Endodermal cell (in vitro differentiated cells): ENCODE results near the gene PPIB. TPM values are rescaled to one million over a fixed set of nuclear protein-coding genes. Genes with fewer than 3 reads are reported as not detected.

Experiments used
- DNase-seq: peaks from one replicate; pipeline ENCODE4 v3.0.0-alpha.2; 2017
- H3K27ac ChIP-seq: 2 replicates; pipeline ENCODE4 v1.5.1; 2013; ENCODE audit warnings: mild to moderate bottlenecking, low read depth, low read length, moderate library complexity
- H3K27me3 ChIP-seq: 2 replicates; pipeline ENCODE4 v1.6.1; 2013; ENCODE audit warnings: mild to moderate bottlenecking, low read length, moderate library complexity; ENCODE audit not compliant: insufficient read depth, control insufficient read depth, poor library complexity, severe bottlenecking
- H3K36me3 ChIP-seq: 2 replicates; pipeline ENCODE4 v1.7.0; 2013; ENCODE audit warnings: mild to moderate bottlenecking, low read length, moderate library complexity; ENCODE audit not compliant: control insufficient read depth, insufficient read depth
- H3K4me1 ChIP-seq: one replicate; pipeline ENCODE4 v1.7.0; 2013; ENCODE audit warnings: low read length; ENCODE audit not compliant: control insufficient read depth, insufficient read depth
- H3K4me3 ChIP-seq: 2 replicates; pipeline ENCODE4 v1.5.1; 2013; ENCODE audit warnings: mild to moderate bottlenecking, low read length, moderate library complexity
- H3K9ac ChIP-seq: 2 replicates; pipeline ENCODE4 v1.6.1; 2013; ENCODE audit warnings: mild to moderate bottlenecking, low read length, moderate library complexity; ENCODE audit not compliant: poor library complexity, severe bottlenecking; ENCODE audit errors: extremely low read depth
- H3K9me3 ChIP-seq: 2 replicates; pipeline ENCODE4 v1.6.1; 2013; ENCODE audit warnings: mild to moderate bottlenecking, low read length, moderate library complexity; ENCODE audit not compliant: control insufficient read depth
- H3K27ac Mint-ChIP-seq: 2 replicates; pipeline ENCODE4 v1.8.0; 2020; ENCODE audit warnings: mixed read lengths
- H3K27me3 Mint-ChIP-seq: 2 replicates; pipeline ENCODE4 v1.8.0; 2021; ENCODE audit warnings: mild to moderate bottlenecking, mixed read lengths; ENCODE audit not compliant: insufficient read depth
- H3K36me3 Mint-ChIP-seq: 2 replicates; pipeline ENCODE4 v1.8.0; 2020; ENCODE audit warnings: low read depth, mixed read lengths
- H3K4me1 Mint-ChIP-seq: 2 replicates; pipeline ENCODE4 v1.8.0; 2020; ENCODE audit warnings: mixed read lengths
- H3K4me3 Mint-ChIP-seq: 2 replicates; pipeline ENCODE4 v1.8.0; 2020; ENCODE audit warnings: mild to moderate bottlenecking, moderate library complexity, mixed read lengths
- H3K9me3 Mint-ChIP-seq: 2 replicates; pipeline ENCODE4 v1.8.0; 2020; ENCODE audit warnings: mild to moderate bottlenecking, mixed read lengths
- CTCF ChIP-seq: fragments of 200-600 bp; sonication (generic); conservative IDR thresholded peaks from 2 replicates; pipeline ENCODE4 v1.5.0; 2021; ENCODE audit warnings: antibody characterized with exemption, mild to moderate bottlenecking
- WGBS, 2 experiments: methylation state at CpG; one replicate each; pipeline versions ENCODE4 v1.1.5 to v1.1.7; 2013; ENCODE audit warnings: missing lambda C conversion rate in 2 of 2, mixed read lengths in 1 of 2; ENCODE audit not compliant: insufficient coverage in 1 of 2, insufficient read length in 1 of 2; 5-methylcytosine and 5-hydroxymethylcytosine counted together
- total RNA-seq, 2 donors: library from RNA; stranded (reverse); fragmentation: NEBNext Ultra II Directional in 1 of 2; extraction: Animal tissue kit (Norgen Biotek cat#: 25700) in 1 of 2; gene quantifications; 2 replicates in 1 of 2; 3 replicates in 1 of 2; pipeline ENCODE4 v1.2.1, GENCODE V29; 2021

Gene PPIB
- total RNA-seq, 2 donors from 2014 or later = 551 to 652 TPM

- H3K36me3 Mint-ChIP-seq = peaks cover 46% of the 10 kb centered on the region
- peaks cover 35% of the 10 kb centered on the region for H3K36me3 ChIP-seq
- WGBS, 2 experiments = 85 to 97% methylated on average over 5 to 8 of the region's 9 CpGs
- no peaks in the 10 kb centered on the region for H3K9me3 ChIP-seq
- H3K9ac ChIP-seq = no peak overlapping the region
- H3K4me3 ChIP-seq = no peak overlapping the region
- no peaks in the 10 kb centered on the region for H3K4me1 ChIP-seq
- H3K27ac Mint-ChIP-seq = no peak overlapping the region
- no peaks in the 10 kb centered on the region for H3K27me3 Mint-ChIP-seq
- peaks cover 2% of the 10 kb centered on the region for H3K4me1 Mint-ChIP-seq
- no peaks in the 10 kb centered on the region for H3K27me3 ChIP-seq
- no peak overlapping the region for H3K4me3 Mint-ChIP-seq
- DNase-seq = no peak
- H3K9me3 Mint-ChIP-seq = no peaks in the 10 kb centered on the region
- H3K27ac ChIP-seq = no peak overlapping the region
- no peak for TF ChIP-seq CTCF
Measured at GRCh38 chr15:64185146-64185911, 22.5 kb upstream of the PPIB start.

- Histone ChIP-seq H3K9me3 (no peaks in the 10 kb centered on the region), H3K9ac (no peak overlapping the region), H3K4me3 (no peak overlapping the region), H3K27ac (no peak overlapping the region), H3K4me1 (no peaks in the 10 kb centered on the region), H3K36me3 (peaks cover 41% of the 10 kb centered on the region), H3K27me3 (no peaks in the 10 kb centered on the region)
- Mint-ChIP-seq H3K9me3 (no peaks in the 10 kb centered on the region), H3K4me1 (peaks cover 2% of the 10 kb centered on the region), H3K27me3 (no peaks in the 10 kb centered on the region), H3K36me3 (peaks cover 46% of the 10 kb centered on the region), H3K4me3 (no peak overlapping the region), H3K27ac (no peak overlapping the region)
- 94 to 98% methylated on average over 4 of the region's 4 CpGs for WGBS, 2 experiments
- TF ChIP-seq CTCF = no peak
- DNase-seq = no peak
Measured at GRCh38 chr15:64182859-64183370, 20.1 kb upstream of the PPIB start.

- no peaks in the 10 kb centered on the region for H3K27me3 ChIP-seq
- H3K27ac ChIP-seq = peak overlapping the region; percentile 27
- Mint-ChIP-seq H3K9me3 (no peaks in the 10 kb centered on the region), H3K4me1 (peaks cover 2% of the 10 kb centered on the region), H3K27me3 (no peaks in the 10 kb centered on the region), H3K27ac (no peak overlapping the region), H3K4me3 (no peak overlapping the region), H3K36me3 (peaks cover 33% of the 10 kb centered on the region)
- TF ChIP-seq CTCF = no peak
- H3K9ac ChIP-seq = no peak overlapping the region
- peaks cover 37% of the 10 kb centered on the region for H3K36me3 ChIP-seq
- peak; percentile 71 for DNase-seq
- no peak overlapping the region for H3K4me3 ChIP-seq
- no peaks in the 10 kb centered on the region for H3K9me3 ChIP-seq
- H3K4me1 ChIP-seq = no peaks in the 10 kb centered on the region
- 83 to 87% methylated on average over 4 to 7 of the region's 8 CpGs for WGBS, 2 experiments
Measured at GRCh38 chr15:64180235-64180824, 17.5 kb upstream of the PPIB start.
